ENCODE results near the gene LMNTD1.
"Not testable (repeated sequence)": the region's sequence is repeated elsewhere in the genome, so short reads cannot be mapped to it uniquely, and the experiment has no call there.

Gene LMNTD1

GRCh38 chr12:25491396-25492325, 61.4 kb downstream of the LMNTD1 start:
- no peak for DNase-seq (ENCODE audit: low read depth)

- DNase-seq (ENCODE audit: low read depth), result not testable (repeated sequence)
These were observed 63.9 kb downstream of the LMNTD1 start for GRCh38 chr12:25488956-25489870.

- DNase-seq (ENCODE audit: low read depth), result no peak
These were observed 70.5 kb downstream of the LMNTD1 start for GRCh38 chr12:25482625-25483024.

- DNase-seq (ENCODE audit: low read depth), result no peak
These were observed 72.9 kb downstream of the LMNTD1 start for GRCh38 chr12:25480145-25480544.

GRCh38 chr12:25477217-25477616, 75.9 kb downstream of the LMNTD1 start:
- no peak for DNase-seq (ENCODE audit: low read depth)

GRCh38 chr12:25472453-25472852, 80.6 kb downstream of the LMNTD1 start:
- no peak for DNase-seq (ENCODE audit: low read depth)

GRCh38 chr12:25469861-25470260, 83.2 kb downstream of the LMNTD1 start:
- no peak for DNase-seq (ENCODE audit: low read depth)

- no peak for DNase-seq (ENCODE audit: low read depth)
These were observed 83.7 kb downstream of the LMNTD1 start for GRCh38 chr12:25469368-25469767.

- no peak for DNase-seq (ENCODE audit: low read depth)
These were observed 89.6 kb downstream of the LMNTD1 start for GRCh38 chr12:25463521-25463920.

- DNase-seq (ENCODE audit: low read depth), result no peak
These were observed 90.1 kb downstream of the LMNTD1 start for GRCh38 chr12:25463005-25463404.

- no peak for DNase-seq (ENCODE audit: low read depth)
These were observed 93.5 kb downstream of the LMNTD1 start for GRCh38 chr12:25459541-25459951.

GRCh38 chr12:25458047-25458552, 95.0 kb downstream of the LMNTD1 start:
- DNase-seq (ENCODE audit: low read depth), result peak; percentile 83

GRCh38 chr12:25456474-25456873, 96.6 kb downstream of the LMNTD1 start:
- DNase-seq (ENCODE audit: low read depth), result no peak

- no peak for DNase-seq (ENCODE audit: low read depth)
These were observed 97.4 kb downstream of the LMNTD1 start for GRCh38 chr12:25455696-25456095.

GRCh38 chr12:25449007-25449406, 104.1 kb downstream of the LMNTD1 start:
- DNase-seq (ENCODE audit: low read depth), result no peak

GRCh38 chr12:25447046-25447445, 106.0 kb downstream of the LMNTD1 start:
- DNase-seq (ENCODE audit: low read depth), result no peak

GRCh38 chr12:25438638-25439037, 114.4 kb downstream of the LMNTD1 start:
- DNase-seq (ENCODE audit: low read depth), result peak; percentile 32

GRCh38 chr12:25436206-25437030, 116.7 kb downstream of the LMNTD1 start:
- peak; percentile 37 for DNase-seq (ENCODE audit: low read depth)

GRCh38 chr12:25435431-25435830, 117.7 kb downstream of the LMNTD1 start:
- DNase-seq (ENCODE audit: low read depth), result no peak

GRCh38 chr12:25434515-25434914, 118.6 kb downstream of the LMNTD1 start:
- DNase-seq (ENCODE audit: low read depth), result no peak

GRCh38 chr12:25433581-25434325, 119.3 kb downstream of the LMNTD1 start:
- DNase-seq (ENCODE audit: low read depth), result no peak

All from non-pigmented ciliary epithelial cell (primary cell).